GM12875 (cell line): ENCODE measurements around the gene TMCC1.

Experiments
- H3K4me3 ChIP-seq: one replicate; pipeline ENCODE4 v1.5.1; 2011; ENCODE audit warnings: low read depth, low read length, control low read depth
- CTCF ChIP-seq: IDR thresholded peaks from 2 replicates; pipeline ENCODE4 v1.5.1; 2011; ENCODE audit warnings: low read depth, mild to moderate bottlenecking, control low read depth, inconsistent platforms, low read length, moderate library complexity, borderline replicate concordance; ENCODE audit not compliant: insufficient read depth

TMCC1 gene

GRCh38 chr3:129624347-129625071, 269.0 kb downstream of the TMCC1 start:
- no peak for TF ChIP-seq CTCF
- H3K4me3 ChIP-seq = no peak overlapping the region

- TF ChIP-seq CTCF = no peak
- H3K4me3 ChIP-seq = no peak overlapping the region
Measured at GRCh38 chr3:129623447-129624118, 269.9 kb downstream of the TMCC1 start.

GRCh38 chr3:129622933-129623332, 270.6 kb downstream of the TMCC1 start:
- H3K4me3 ChIP-seq = no peak overlapping the region
- TF ChIP-seq CTCF = no peak

- TF ChIP-seq CTCF = no peak
Measured at GRCh38 chr3:129622226-129622874, 271.2 kb downstream of the TMCC1 start.

GRCh38 chr3:129621626-129622225, 271.8 kb downstream of the TMCC1 start:
- no peak for TF ChIP-seq CTCF
- no peak overlapping the region for H3K4me3 ChIP-seq

More at GRCh38 chr3:129622226-129622874, 271.2 kb downstream of the TMCC1 start:
- H3K4me3 ChIP-seq = no peak overlapping the region

- no peak overlapping the region for H3K4me3 ChIP-seq
- no peak for TF ChIP-seq CTCF
Measured at GRCh38 chr3:129620828-129621559, 272.5 kb downstream of the TMCC1 start.
